Activated CD8-positive, alpha-beta memory T cell treated with anti-CD3 and anti-CD28 coated beads for 36 hours (primary cell): Measurements from ENCODE around the gene SLC16A10. TPM values are rescaled to one million over a fixed set of nuclear protein-coding genes. Genes with fewer than 3 reads are reported as not detected.
"Not testable (repeated sequence)": the region's sequence is repeated elsewhere in the genome, so short reads cannot be mapped to it uniquely, and the experiment has no call there.

Experiments used
- CTCF ChIA-PET: fragments of 350-600 bp; sonication (Branson Sonifier 250); formaldehyde crosslinking; loops from one replicate; lab custom pipeline; 2021; ENCODE audit warnings: antibody characterized with exemption; lab: Charles Lee
- POLR2A ChIA-PET: fragments of 350-600 bp; sonication (Branson Sonifier 250); formaldehyde crosslinking; loops from one replicate; lab custom pipeline; 2021; ENCODE audit warnings: antibody characterized with exemption; lab: Charles Lee
- total RNA-seq, 2 experiments: library from RNA; stranded (reverse); gene quantifications; one replicate each; pipeline ENCODE4 v1.2.3, GENCODE V29; 2021

The SLC16A10 gene
- total RNA-seq, 2 experiments from 2014 or later = 4.4 to 5.3 TPM

DNA sequence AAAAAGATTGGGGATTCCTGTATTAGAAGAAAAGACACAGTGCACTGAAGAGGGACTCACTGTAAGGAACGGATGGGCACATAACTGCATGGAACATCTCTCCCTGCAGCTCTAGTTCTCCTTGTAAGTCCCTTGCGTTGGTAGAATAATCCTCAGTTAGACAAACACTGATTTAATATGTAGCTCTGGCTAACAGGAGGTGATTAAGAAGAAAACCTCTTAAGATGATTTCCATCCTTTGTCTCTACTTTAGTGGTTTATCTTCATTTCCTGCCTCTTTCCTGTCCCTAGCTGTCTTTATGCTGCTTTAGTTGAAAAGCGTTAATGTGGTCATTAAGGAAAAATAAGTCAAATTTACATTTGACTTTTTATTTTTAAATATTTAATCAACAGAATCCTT, 86.6 kb downstream of the SLC16A10 start:
- ChIA-PET CTCF (no interaction called here), POLR2A (no interaction called here)

DNA sequence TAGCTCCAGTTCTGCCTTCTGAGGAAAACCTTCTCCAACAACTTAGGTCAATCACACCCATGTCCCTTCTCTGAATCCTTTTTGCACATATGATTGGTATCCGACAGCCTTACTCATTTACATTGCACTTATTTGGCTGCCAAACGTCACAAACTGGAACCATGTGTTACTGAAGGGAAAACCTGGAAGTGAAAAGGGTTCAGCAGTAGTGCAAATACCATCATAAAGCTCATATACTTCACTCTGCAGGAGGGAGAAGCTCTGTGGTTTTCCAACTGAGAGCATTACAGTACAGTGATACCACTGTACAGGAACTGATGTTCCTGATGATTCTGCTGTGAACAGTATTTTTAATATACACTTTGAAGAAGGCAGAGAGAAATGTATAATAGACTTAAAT, 87.8 kb downstream of the SLC16A10 start:
- POLR2A ChIA-PET = no interaction called here
- CTCF ChIA-PET = no interaction called here

DNA sequence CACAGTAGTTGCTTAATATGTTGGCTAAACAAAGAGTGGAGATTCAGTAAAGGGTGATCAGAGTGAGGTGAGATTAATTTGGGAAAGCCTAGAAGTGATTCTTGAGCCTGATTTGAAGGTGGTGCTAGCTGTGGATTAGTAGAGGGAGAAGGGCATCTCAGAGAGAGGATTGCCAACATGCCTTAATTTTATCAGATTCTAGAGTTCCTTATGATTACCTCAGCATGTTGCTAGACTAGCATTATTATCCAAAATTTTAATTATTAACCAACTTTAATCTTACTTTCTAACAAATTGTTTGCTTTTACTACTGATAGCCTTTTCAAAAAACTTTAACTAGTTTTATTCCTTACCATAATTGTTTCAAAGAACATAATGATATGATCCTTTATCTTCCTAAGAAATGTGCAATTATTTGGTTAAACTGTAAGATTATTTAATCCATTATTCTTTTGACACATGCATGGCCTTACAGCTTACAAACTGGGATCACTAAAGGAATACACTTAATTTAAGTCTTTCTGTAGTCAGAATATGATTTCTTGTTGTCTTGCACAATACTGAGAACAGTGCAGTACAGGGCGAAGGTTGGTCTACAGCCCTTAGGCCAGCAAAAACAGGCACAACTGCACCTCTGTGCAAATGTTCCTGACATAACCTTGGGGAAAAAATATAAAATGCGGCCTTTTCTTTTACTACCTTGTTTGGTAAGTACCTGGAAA, 88.9 kb downstream of the SLC16A10 start:
- POLR2A ChIA-PET = no interaction called here

GRCh38 chr6:111176760-111177099, 89.4 kb downstream of the SLC16A10 start:
- POLR2A ChIA-PET = no interaction called here
- CTCF ChIA-PET = no interaction called here

More for the DNA sequence above, 88.9 kb downstream of the SLC16A10 start:
- CTCF ChIA-PET = no interaction called here

GRCh38 chr6:111177131-111177530, 89.8 kb downstream of the SLC16A10 start:
- POLR2A ChIA-PET = no interaction called here
- CTCF ChIA-PET = no interaction called here

DNA sequence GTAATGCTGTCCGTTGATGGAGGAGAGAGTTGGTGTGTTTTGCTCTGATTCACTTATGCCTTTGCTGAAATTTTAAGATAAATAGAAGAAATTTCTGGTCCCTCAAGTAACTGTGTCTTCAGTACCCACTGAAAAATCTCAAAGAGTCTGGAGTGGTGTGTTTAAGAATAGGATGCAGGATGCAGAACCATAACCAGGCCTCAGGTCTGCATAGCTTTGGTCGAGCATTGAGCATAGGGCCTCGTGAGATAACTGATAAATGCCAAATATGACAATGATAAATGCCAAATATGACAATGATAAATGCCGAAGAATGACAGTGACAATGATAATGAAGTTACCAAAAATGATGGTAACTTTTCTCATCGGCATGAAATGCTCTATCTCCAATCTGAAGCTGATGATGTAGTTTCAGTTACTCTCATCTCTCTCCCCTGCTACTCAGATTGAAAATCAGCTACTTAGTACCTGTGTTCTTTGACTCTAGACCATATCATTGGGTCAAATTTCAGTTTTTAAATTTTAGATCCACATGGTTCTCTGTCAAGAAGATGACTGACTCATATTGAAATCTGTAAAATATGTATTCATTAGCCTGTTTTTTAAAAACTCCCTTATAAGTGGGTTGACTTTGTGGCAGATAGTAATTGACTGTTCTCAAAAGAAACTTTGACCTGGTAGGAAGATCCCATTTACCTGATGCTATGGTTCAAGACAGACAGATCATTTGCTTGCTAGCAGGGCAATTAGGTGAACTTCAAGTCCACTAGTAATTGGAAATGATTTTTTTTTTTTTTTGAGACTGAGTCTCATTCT, 96.6 kb downstream of the SLC16A10 start:
- POLR2A ChIA-PET = interaction anchor here (0.7 kb wide), 2 partner anchors 225 to 655 kb away, joined by 4 to 5 read pairs; partner anchors contain the start of gene GTF3C6
- CTCF ChIA-PET = interaction anchor here (0.6 kb wide), 1 partner anchor 461 kb away, joined by 3 read pairs; no protein-coding TSS in a partner anchor

DNA sequence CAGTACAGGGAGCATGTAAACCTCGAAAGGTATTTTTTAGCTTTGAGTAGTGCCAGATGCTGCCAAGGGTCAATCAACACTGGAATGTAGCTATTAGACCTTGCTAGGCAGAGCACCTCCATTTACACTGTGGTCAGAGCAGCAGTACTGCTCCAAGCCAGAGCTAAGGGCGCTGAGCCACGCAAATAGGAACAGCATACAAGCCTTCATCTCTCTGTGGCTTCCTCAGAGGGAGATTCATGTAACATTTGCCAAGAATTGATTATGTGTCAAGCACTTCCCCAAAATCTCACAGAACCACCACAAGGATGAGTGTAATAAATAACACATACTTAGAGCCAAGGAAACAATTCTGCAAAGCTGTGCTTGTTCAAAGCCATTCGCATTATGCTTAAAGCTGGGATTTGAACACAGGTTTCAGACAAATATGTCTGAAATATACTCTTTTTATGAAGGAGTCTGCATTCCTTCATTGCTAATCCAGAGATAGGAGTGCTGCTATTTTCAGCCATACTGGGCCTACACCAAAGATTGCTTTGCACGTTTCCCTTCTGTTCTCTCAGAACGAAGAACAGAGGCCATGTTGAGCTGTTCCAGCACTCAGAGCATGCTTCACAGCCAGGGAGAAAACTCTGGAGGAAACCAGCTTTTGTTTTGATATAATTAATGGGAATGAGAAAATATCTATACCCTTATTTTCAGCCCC, 97.7 kb downstream of the SLC16A10 start:
- POLR2A ChIA-PET = interaction anchor here (0.7 kb wide), 2 partner anchors 226 to 656 kb away, joined by 4 to 5 read pairs; partner anchors contain the start of gene GTF3C6
- CTCF ChIA-PET = no interaction called here

DNA sequence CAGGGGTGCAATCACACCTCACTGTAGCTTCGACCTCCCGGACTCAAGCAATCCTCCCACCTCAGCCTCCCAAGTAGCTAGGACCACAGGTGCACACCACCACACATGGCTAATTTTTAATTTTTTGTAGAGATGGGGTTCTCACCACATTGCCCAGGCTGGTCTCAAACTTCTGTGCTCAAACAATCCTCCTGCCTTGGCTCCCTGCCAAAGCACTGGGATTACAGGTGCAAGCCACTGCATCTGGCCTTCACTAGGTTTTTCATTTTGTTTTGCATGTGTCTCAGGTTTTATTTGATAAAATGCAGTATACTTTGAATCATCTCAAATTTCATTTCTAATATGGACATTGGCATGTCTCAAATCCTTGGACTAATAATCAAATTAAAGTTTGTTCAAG, 98.7 kb downstream of the SLC16A10 start:
- ChIA-PET CTCF (no interaction called here), POLR2A (no interaction called here)

DNA sequence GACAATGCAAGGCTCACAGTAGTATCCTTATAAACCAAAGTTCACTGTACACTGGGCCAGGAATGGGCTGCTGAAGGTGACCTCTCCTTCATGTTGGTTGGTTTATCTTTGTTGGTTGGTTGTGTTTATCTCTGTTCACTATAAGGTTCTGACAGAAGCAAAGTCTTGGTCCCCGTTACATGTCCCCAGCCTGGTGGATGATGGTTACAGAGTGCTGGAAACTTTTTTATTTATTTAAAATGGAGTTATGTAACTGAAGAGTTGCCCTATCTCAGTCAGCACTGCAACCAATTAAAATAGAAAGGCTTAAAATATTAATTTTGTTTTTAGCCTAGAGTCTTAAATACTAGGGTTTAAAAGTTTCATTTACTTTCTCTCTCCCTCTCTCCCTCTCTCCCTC, 100.6 kb downstream of the SLC16A10 start:
- ChIA-PET POLR2A (no interaction called here), CTCF (no interaction called here)

DNA sequence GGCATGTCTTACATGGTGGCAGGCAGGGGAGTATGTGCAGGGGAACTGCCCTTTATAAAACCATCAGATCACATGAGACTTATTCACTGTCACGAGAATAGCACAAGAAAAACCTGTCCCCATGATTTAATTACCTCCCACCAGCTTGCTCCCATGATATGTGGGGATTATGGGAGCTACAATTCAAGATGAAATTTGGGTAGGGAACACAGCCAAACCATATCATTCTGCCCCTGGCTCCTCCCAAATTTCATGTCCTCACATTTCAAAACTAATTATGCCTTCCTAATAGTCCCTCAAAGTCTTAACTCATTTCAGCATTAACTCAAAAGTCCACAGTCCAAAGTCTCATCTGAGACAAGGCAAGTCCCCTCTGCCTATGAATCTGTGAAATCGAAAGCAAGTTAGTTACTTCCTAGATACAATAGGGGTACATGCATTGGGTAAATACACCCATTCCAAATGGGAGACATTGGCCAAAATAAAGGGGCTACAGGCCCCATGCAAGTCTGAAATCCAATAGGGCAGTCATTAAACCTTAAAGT, 102.4 kb downstream of the SLC16A10 start:
- POLR2A ChIA-PET, CTCF ChIA-PET: not testable (repeated sequence)

- ChIA-PET CTCF (no interaction called here), POLR2A (no interaction called here)
These were observed 103.3 kb downstream of the SLC16A10 start for GRCh38 chr6:111190637-111191036.

DNA sequence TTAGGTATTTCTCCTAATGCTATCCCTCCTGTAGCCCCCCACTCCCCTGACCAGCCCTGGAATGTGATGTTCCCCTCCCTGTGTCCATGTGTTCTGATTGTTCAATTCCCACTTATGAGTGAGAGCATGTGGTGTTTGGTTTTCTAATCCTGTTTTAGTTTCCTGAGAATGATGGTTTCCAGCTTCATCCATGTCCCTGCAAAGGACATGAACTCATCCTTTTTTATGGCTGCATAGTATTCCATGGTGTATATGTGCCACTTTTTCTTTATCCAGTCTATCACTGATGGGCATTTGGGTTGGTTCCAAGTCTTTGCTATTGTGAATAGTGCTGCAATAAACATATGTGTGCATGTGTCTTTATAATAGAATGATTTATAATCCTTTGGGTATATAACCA, 103.8 kb downstream of the SLC16A10 start:
- POLR2A ChIA-PET = not testable (repeated sequence)

GRCh38 chr6:111192911-111193555, 105.7 kb downstream of the SLC16A10 start:
- CTCF ChIA-PET = no interaction called here
- POLR2A ChIA-PET = no interaction called here

More for the DNA sequence above, 103.8 kb downstream of the SLC16A10 start:
- CTCF ChIA-PET = not testable (repeated sequence)

DNA sequence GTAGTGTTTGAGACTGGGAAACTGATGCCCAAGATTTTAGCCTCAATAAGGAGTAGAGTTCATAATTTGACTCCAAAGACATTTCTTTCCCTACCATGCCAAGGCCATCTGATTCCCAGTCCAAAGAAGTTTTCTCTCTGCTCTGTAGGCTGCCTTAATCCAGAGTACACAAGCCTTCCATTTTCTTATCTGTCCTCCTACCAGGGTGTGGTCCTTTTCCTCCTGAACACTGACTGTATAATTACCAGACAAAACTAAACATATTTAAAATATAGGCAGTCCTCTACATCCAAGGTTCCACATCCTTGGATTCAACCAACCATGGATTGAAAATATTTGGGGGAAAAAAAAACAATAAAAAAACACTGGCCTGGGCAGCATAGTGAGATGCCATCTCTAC, 108.4 kb downstream of the SLC16A10 start:
- ChIA-PET POLR2A (no interaction called here), CTCF (no interaction called here)

DNA sequence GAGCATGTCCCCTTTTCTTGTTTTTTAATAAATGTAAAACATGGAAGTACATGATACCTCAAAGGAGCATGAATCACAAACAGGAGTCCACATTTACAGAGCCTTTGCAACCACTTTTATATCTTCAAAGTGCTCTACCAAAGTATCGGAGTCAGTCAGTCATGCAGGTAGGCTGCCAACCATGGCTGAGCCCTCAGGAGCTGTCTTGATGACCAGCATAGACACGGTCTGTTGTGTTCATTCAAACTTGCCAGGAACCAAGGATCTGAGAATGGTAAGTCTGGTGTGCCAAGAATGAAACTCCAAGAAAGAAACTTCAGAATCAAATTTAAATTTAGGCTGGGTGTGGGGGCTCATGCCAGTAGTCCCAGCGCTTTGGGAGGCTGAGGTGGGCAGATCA, 111.5 kb downstream of the SLC16A10 start:
- ChIA-PET POLR2A (no interaction called here), CTCF (no interaction called here)

- ChIA-PET POLR2A (no interaction called here), CTCF (no interaction called here)
These were observed 112.6 kb downstream of the SLC16A10 start for GRCh38 chr6:111199935-111200334.

- ChIA-PET POLR2A (no interaction called here), CTCF (no interaction called here)
These were observed 113.3 kb downstream of the SLC16A10 start for GRCh38 chr6:111200350-111201243.

DNA sequence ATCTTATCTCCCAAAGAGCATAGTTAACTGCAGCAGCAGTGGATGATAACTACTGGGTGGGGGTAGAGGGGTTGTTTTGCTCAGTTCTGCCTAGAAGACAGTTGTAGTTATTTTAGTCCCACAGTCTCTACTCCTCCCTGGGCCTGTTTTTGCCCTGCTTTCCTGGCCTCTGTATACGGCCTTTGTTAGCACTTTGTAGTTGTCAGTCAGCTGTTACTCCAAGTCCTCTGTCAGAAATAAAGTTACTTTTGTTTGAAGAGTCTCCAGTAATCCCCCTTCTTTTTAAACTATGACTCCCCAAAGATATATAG, 113.9 kb downstream of the SLC16A10 start:
- POLR2A ChIA-PET = no interaction called here
- CTCF ChIA-PET = interaction anchor here (0.7 kb wide), 1 partner anchor 22 kb away, joined by 3 read pairs; no protein-coding TSS in a partner anchor
